NCI-H2029 (cell line): ENCODE measurements around the gene FBXO10.
"Not testable (repeated sequence)": the region's sequence is repeated elsewhere in the genome, so short reads cannot be mapped to it uniquely, and the experiment has no call there.

Source experiments
- DNase-seq: peaks from one replicate; lab custom pipeline; 2025; lab: John Stamatoyannopoulos, UW

FBXO10 gene

DNA sequence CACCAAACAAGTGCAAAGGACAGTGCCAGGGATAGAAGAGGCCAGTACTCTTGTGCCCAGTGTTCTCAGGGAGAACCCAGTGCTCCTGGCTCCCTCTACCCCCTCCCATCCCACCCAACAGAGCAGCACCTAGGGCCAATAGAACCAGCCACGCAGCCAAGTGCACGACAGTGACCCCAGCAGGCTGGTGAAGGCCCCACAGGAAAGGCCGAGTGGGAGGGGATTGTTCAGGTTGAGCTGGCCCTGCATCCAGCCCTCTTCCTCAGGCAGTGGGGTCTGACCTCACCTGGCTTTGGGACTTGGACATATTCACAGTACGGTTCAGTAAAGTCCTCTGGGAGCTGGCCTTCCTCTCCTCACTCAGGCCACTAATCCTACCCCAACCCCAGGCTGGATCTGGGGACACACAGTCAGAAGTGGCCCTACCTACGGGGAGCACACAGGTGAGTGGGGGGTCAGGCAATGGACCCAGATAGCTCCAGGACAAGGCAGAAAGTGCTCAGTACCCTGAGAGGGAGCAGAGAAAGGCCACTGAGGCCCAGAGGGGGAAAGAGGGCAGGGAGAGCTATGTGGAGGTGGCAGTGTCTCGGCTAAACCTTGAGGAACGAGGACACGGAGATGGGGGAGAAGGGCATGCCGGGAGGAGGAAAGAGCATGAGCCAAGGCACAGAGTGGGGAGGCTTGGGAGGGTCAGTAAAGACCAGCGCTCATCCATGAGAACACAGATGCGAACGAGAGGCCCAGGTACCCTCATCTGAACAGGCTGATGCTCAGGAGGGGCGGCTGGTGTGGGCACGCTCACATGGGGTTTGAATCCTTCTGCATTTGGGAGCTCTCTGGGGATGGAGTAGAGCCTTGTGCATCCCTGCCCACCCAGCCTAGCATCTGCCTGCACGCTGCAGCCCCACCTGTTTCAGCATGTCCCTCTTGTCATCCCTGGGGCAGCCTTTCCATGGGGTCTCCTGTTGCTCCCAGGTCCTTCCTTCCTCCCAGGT, 64.9 kb downstream of the FBXO10 start:
- no peak for DNase-seq

DNA sequence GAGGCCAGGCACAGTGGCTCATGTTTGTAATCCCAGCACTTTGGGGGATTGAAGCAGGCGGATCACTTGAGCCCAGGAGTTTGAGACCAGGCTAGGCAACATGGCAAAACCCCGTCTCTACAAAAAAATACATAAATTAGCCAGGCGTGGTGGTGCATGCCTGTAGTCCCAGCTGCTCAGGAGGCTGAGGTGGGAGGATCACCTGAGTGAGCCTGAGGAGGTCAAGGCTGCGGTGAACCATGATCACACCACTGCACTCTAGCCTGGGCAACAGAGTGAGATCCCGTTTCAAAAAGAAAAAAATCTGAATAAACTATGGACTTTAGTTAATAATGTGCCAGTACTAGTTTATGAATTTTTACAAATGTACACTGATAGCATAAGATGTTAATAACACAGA, 66.1 kb downstream of the FBXO10 start:
- DNase-seq = not testable (repeated sequence)

GRCh38 chr9:37509536-37509935, 66.6 kb downstream of the FBXO10 start:
- no peak for DNase-seq

DNA sequence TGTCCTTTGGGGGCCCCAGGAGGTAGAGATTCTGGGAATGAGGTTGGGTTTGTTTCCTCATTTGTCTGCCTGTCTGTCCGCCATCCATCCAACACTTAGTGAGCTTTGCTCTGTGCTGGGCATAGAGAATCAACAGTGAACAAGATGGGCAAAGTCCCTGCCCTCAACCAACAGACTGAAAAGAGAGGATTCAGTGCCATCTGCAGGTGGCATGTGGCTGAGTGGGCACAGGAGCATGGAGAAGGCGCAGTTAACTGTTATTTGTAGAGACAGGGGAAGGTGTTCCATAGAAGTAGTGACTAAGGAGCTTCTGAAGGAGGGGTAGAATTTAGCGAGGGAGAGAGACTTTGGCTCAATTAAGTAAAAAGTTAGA, 67.4 kb downstream of the FBXO10 start:
- DNase-seq = no peak

- no peak for DNase-seq
These were observed 67.9 kb downstream of the FBXO10 start for GRCh38 chr9:37508135-37508833.

- no peak for DNase-seq
These were observed 68.5 kb downstream of the FBXO10 start for GRCh38 chr9:37507566-37508134.

DNA sequence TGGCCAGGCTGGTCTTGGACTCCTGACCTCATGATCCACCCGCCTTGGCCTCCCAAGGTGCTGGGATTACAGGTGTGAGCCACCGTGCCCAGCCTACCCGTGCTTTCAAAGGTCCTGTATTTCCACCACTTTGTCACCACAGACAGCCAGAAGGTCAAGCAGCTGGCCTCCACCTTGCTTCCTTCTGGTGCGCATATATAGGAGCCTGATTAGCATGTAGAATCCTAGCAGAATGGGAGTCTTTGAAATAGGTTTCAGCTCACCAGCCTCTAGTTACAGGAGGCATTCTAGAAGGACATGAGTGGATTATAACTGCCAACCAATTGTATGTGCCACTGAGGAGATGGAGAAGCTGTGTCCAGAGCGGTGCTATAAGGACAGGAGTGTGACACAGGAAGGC, 71.6 kb downstream of the FBXO10 start:
- DNase-seq = no peak

- no peak for DNase-seq
These were observed 72.4 kb downstream of the FBXO10 start for GRCh38 chr9:37503736-37504135.

GRCh38 chr9:37501957-37502596, 74.1 kb downstream of the FBXO10 start:
- no peak for DNase-seq

DNA sequence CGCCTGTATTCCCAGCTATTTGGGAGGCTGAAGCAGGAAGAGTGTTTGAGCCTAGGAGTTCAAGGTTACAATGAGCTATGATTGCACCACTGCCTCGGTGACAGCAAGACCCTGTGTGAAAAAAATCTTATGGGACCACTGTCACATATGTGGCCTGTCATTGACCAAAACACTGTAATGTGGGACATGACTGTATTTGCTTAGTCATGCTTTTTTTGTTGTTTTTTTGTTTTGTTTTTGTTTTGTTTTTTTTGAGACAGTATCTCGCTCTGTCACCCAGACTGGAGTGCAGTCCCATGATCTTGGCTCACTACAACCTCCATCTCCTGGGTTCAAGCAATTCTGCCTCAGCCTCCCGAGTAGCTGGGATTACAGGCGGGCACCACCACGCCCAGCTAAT, 76.9 kb downstream of the FBXO10 start:
- no peak for DNase-seq

DNA sequence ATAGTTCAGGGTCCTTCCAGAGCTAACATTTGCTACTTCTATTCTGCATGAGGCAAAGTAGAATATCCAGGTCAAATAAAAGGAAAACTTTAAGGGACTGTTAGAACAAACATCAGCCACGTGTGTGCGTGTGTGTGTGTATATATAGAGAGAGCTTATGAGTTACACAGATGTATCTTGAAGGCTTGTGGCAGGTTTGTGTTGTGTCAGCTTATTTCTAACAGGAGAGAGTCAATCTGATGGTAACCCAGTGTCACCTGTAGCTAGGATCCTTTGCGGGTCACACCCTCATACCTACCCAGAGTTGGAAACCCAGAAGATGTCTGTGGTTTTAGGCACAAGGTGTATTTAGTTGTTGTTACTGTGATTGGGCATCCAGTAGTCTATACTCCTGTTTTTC, 77.7 kb downstream of the FBXO10 start:
- DNase-seq = no peak

GRCh38 chr9:37497320-37497719, 78.9 kb downstream of the FBXO10 start:
- DNase-seq = no peak

DNA sequence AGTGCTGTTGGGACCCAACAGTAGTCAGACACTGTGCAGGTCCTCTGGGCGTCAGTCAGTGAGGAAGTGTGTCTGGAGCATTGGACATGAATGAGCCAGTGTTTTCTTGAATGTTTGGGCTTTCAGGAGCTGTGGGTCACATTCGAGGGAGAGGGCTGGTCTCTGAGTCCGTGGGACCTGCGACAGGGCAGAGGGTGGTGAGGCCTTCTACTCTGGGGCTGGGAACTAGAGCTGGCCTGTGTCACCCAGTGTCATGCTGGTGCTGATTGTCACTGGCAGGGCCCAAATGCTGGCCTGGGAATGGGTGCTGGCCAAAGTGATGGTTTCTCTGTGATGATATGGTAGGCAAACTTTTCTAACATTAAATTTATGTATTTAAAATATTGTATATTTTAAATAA, 80.2 kb downstream of the FBXO10 start:
- DNase-seq = no peak

GRCh38 chr9:37495571-37495970, 80.6 kb downstream of the FBXO10 start:
- DNase-seq = no peak

GRCh38 chr9:37491939-37492338, 84.2 kb downstream of the FBXO10 start:
- no peak for DNase-seq

- DNase-seq = no peak
These were observed 89.3 kb downstream of the FBXO10 start for GRCh38 chr9:37486616-37487548.

GRCh38 chr9:37486256-37486615, 89.9 kb downstream of the FBXO10 start:
- no peak for DNase-seq

DNA sequence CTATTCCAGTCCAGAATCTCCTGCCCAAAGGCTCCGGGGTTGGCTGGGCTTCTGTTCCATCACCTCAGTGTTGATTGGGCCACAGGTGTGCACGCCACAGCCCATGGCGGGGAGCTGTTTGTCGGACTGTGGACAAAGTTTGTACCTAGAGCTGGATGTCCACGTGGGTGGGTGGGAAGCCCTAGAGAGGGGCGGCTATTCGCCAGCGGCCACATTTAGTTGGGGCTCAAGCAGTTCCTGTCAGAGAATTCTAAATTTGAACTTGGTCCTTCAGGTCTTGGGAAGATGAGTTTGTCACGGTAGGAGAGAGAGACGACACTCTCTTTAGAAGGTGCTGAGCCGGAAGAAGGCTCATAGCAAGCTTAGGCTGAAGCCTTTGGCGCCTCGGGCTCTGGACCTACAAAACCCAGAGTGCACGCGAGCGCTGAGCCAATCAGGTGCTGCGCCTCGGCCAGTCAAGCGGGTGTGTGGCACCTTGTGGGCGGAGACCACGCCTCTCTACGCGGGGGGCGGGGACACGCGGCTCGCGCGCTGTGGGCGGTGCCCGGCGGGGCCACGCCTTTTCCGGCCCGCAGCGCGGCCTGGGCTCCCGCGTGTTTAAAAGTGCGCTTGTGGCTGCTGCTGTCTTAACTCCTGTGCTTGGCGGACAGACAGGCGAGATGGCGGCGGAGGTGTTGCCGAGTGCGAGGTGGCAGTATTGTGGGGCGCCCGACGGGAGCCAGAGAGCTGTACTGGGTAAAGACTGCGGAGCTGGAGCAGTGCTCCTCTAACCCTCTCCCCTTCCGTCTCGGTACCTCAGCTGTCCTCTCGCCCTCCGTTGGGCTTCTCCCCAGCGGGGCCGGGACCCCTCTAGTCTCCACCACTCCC, 90.6 kb downstream of the FBXO10 start, which contains the start of gene POLR1E:
Gene POLR1E (plus strand): TSS at position 560 of the 867 bp plus-strand sequence. CDS start 100 bp downstream, at position 660.
- DNase-seq = peak; percentile 92

- DNase-seq = no peak
These were observed 95.4 kb downstream of the FBXO10 start for GRCh38 chr9:37480759-37481158.

DNA sequence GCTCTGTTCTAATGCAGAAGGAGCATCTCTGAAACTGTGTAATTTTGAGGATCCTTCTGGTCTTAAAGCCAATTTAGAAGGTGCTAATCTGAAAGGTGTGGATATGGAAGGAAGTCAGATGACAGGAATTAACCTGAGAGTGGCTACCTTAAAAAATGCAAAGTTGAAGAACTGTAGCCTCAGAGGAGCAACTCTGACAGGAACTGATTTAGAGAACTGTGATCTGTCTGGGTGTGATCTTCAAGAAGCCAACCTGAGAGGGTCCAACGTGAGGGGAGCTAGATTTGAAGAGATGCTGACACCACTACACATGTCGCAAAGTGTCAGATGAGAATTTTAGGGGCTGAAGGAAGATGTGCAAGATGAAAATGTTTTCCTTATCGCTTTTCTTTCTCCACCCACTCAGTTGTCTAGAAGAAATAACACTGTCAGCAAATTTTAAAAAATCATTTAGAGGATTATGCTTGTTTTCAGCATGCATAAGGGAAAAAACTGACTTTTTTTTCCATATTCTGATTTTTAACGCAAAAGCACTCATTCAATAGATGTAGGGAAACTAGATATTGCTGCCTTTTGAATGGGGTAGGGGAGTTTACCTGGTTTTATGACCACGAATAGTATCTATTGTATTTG, 98.1 kb downstream of the FBXO10 start:
- not testable (repeated sequence) for DNase-seq
